NCI-H226 (cell line): ENCODE results near the gene PLAAT4.
A peak's percentile ranks its signal among the peaks of the same experiment; 100 is the strongest.
"Not testable (repeated sequence)": the region's sequence is repeated elsewhere in the genome, so short reads cannot be mapped to it uniquely, and the experiment has no call there.

ENCODE experiments used
- DNase-seq: peaks from one replicate; pipeline ENCODE4 v3.0.0-alpha.2; 2015

Gene PLAAT4

GRCh38 chr11:63547061-63547460, 10.5 kb downstream of the PLAAT4 start:
- no peak for DNase-seq

GRCh38 chr11:63548178-63548577, 11.6 kb downstream of the PLAAT4 start:
- DNase-seq = no peak

- no peak for DNase-seq
Measured at GRCh38 chr11:63549411-63549810, 12.8 kb downstream of the PLAAT4 start.

GRCh38 chr11:63550156-63550700, 13.6 kb downstream of the PLAAT4 start:
- DNase-seq = not testable (repeated sequence)

GRCh38 chr11:63551091-63551888, 14.7 kb downstream of the PLAAT4 start:
- DNase-seq = no peak

GRCh38 chr11:63551889-63552266, 15.3 kb downstream of the PLAAT4 start:
- DNase-seq = no peak

GRCh38 chr11:63552921-63553320, 16.3 kb downstream of the PLAAT4 start:
- no peak for DNase-seq

- peak; percentile 27 for DNase-seq
Measured at GRCh38 chr11:63553759-63554158, 17.2 kb downstream of the PLAAT4 start.

- no peak for DNase-seq
Measured at GRCh38 chr11:63554877-63555223, 18.2 kb downstream of the PLAAT4 start.

GRCh38 chr11:63556404-63557013, 19.9 kb downstream of the PLAAT4 start:
- no peak for DNase-seq

GRCh38 chr11:63557570-63557969, 21.0 kb downstream of the PLAAT4 start:
- no peak for DNase-seq

- no peak for DNase-seq
Measured at GRCh38 chr11:63558459-63559157, 22.0 kb downstream of the PLAAT4 start.

- DNase-seq = peak; percentile 76
Measured at GRCh38 chr11:63560506-63561180, 24.0 kb downstream of the PLAAT4 start.

- no peak for DNase-seq
Measured at GRCh38 chr11:63563201-63564055, 26.8 kb downstream of the PLAAT4 start, which contains the start of gene PLAAT2. TSS of gene PLAAT2 (minus strand) at chr11:63563379. CDS start at chr11:63563324, 55 bp downstream.

- DNase-seq = no peak
Measured at GRCh38 chr11:63564056-63564774, 27.6 kb downstream of the PLAAT4 start.

- peak; percentile 61 for DNase-seq
Measured at GRCh38 chr11:63564784-63565350, 28.3 kb downstream of the PLAAT4 start.

GRCh38 chr11:63567044-63567840, 30.6 kb downstream of the PLAAT4 start:
- DNase-seq = peak; percentile 97

GRCh38 chr11:63569570-63569969, 33.0 kb downstream of the PLAAT4 start:
- DNase-seq = no peak

- no peak for DNase-seq
Measured at GRCh38 chr11:63572026-63572688, 35.5 kb downstream of the PLAAT4 start.
